Activated CD8-positive, alpha-beta memory T cell treated with anti-CD3 and anti-CD28 coated beads for 36 hours (primary cell): Measurements from ENCODE around the gene C6orf120. TPM values are rescaled to one million over a fixed set of nuclear protein-coding genes. Genes with fewer than 3 reads are reported as not detected.

ENCODE experiments used
- CTCF ChIA-PET: fragments of 350-600 bp; sonication (Branson Sonifier 250); formaldehyde crosslinking; loops from one replicate; lab custom pipeline; 2021; ENCODE audit warnings: antibody characterized with exemption; lab: Charles Lee
- POLR2A ChIA-PET: fragments of 350-600 bp; sonication (Branson Sonifier 250); formaldehyde crosslinking; loops from one replicate; lab custom pipeline; 2021; ENCODE audit warnings: antibody characterized with exemption; lab: Charles Lee
- total RNA-seq, 2 experiments: library from RNA; stranded (reverse); gene quantifications; one replicate each; pipeline ENCODE4 v1.2.3, GENCODE V29; 2021

The C6orf120 gene
- total RNA-seq, 2 experiments from 2014 or later = 23.1 TPM

GRCh38 chr6:169720207-169720855 lies 18.4 kb downstream of the C6orf120 start:
- ChIA-PET CTCF (interaction anchor here (1.6 kb wide), 1 partner anchor 19 kb away, joined by 3 read pairs; the partner anchor contains the start of genes C6orf120 and WDR27), POLR2A (interaction anchor here (1.5 to 5.8 kb wide), 2 partner anchors 17 kb away, joined by 3 to 68 read pairs; partner anchors contain the start of genes C6orf120 and WDR27)

DNA sequence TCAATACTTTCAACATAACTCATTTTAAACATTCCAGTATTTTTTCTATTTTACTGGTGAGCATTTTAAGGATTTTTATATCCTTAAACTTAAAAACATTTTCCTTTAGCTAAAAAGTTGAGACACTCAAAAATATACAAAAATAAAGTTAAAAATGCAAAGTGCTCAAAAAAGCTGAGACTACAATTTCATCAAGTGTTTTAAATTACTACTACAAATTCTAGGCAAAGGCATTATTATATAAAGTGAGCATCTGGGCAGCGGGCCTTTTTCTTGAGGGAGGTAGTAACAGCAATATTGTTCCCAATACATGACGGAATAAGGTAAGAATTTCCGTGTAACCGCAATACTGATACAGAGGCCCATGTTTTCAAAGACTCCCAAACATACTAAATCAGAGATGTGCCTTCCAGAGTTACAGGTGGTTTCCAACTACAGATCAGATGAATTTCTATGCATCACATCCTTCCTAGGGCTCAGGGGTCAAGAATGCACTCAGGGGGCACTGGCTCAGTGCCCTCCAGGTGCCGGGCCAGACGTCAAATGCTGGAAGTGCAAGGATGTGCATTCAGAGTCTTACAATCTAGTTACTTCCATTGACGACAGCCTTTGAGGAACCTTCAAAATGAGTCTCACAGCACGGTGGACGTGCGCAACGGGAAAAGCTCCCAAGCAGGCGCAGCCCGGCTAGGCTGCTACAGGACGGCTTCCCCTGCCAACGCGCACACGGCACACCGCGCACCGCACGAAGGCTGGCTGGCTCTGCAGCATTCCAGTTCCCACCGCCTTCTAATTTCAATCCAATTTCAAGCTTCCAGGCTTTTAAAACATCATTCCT lies 20.7 kb downstream of the C6orf120 start:
- ChIA-PET CTCF (interaction anchor here (2.8 kb wide), 1 partner anchor 21 kb away, joined by 9 read pairs; the partner anchor contains the start of genes C6orf120 and WDR27), POLR2A (interaction anchor here (0.6 to 5.8 kb wide), 5 partner anchors 13 to 412 kb away, joined by 3 to 68 read pairs (median 8); partner anchors contain the start of genes C6orf120, DYNLT2, ERMARD and WDR27)

DNA sequence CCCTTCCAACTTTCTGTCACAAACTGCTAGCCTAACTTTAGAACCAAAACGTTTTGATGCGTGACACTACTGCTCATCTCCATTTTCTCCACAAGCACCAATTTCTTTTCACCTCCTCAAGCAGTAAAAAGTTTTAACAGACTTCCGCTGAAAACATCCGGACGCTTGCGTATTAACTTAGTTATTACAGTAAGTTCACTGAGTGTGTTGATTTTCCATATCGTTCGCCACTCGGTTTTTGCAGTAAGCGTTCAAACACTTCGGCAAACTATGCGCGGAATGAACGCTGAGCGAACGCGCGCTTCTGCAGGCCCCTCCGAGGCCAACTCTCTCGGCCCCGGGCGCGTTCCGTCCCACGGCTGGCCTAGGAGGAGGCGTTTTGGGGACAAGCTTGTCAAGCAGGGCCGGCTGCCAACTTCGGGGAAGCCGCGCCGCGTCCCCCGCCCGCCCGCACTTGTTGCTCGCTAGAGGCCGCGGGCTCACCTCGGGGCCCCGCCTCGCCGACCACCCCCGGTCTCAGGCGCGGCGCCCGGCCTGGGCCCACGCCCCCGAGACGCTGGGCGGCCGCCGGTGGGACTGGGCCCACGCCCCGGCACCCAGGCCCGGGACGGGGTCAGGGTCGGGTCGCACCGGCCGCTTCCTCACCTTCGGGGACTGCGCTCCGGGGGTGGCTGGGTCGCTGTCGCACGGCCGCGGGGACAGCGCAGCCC lies 21.4 kb downstream of the C6orf120 start:
- ChIA-PET POLR2A (interaction anchor here (1.2 to 5.8 kb wide), 4 partner anchors 14 to 134 kb away, joined by 3 to 68 read pairs (median 22); partner anchors contain the start of genes C6orf120, DYNLT2, ERMARD and WDR27), CTCF (interaction anchor here (1.4 to 2.8 kb wide), 2 partner anchors 22 to 27 kb away, joined by 3 to 9 read pairs; partner anchors contain the start of genes C6orf120 and WDR27)

DNA sequence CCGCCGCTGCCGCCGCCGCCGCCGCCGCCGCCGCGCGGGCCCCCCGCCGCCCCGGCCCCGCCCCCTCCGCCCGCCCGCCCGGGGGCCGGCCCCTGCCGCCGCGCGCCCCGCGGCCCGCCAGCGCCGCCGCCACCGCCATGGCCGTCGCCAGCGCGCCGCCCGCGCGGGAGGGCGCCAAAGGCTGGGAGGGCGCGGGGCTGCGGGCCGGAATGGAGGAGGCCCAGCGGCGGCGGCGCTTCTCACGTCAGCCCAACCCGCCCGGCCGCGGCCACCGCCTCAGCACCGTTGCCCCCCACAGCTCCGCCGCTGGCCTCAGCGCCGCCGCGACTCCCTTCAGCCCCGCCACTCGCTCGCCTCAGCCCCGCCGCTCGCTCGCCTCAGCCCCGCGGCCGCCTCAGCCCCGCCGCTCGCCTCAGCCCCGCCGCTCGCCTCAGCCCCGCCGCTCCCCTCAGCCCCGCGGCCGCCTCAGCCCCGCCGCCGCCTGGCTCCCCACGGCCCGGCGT lies 22.1 kb downstream of the C6orf120 start:
- POLR2A ChIA-PET = interaction anchor here (0.6 to 5.8 kb wide), 6 partner anchors 15 to 860 kb away, joined by 3 to 68 read pairs (median 6); partner anchors contain the start of genes C6orf120, DYNLT2, ERMARD and PDCD2
- CTCF ChIA-PET = interaction anchor here (1.4 to 2.8 kb wide), 2 partner anchors 22 to 26 kb away, joined by 3 to 9 read pairs; partner anchors contain the start of genes C6orf120 and WDR27

GRCh38 chr6:169724494-169725124 lies 22.7 kb downstream of the C6orf120 start, which contains the start of gene PHF10:
Gene PHF10 (minus strand): TSS chr6:169724500. CDS start chr6:169723931, 569 bp downstream.
- ChIA-PET POLR2A (interaction anchor here (0.5 to 5.8 kb wide), 6 partner anchors 22 to 859 kb away, joined by 3 to 68 read pairs (median 4); partner anchors contain the start of genes C6orf120, DYNLT2, ERMARD and PDCD2), CTCF (interaction anchor here (1.1 to 2.8 kb wide), 3 partner anchors 23 to 26 kb away, joined by 3 to 9 read pairs (median 4); partner anchors contain the start of genes C6orf120 and WDR27)

GRCh38 chr6:169725125-169726048 lies 23.5 kb downstream of the C6orf120 start:
- ChIA-PET CTCF (interaction anchor here (0.7 to 1.4 kb wide), 3 partner anchors 24 to 94 kb away, joined by 3 to 4 read pairs (median 3); partner anchors contain the start of genes C6orf120 and WDR27), POLR2A (interaction anchor here (0.5 to 5.8 kb wide), 5 partner anchors 22 to 859 kb away, joined by 3 to 68 read pairs (median 4); partner anchors contain the start of genes C6orf120, DYNLT2, ERMARD and PDCD2)

DNA sequence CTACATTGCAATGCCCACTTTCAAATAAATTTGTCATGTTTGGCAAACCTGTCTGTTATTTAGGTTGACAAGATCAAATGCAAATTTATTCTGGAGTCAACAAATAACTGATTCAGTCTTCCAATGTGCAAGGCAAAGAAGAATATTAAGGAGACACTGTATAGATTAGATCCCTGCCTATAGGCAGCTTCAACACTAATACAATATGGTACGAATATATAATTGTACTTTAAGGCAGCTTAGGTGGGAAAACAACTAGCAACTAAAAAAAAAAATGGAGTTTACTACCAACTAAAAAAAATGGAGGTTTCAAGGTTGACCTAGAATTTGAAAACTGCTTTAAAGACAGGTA lies 24.1 kb downstream of the C6orf120 start:
- POLR2A ChIA-PET = interaction anchor here (0.6 to 5.8 kb wide), 3 partner anchors 23 to 120 kb away, joined by 4 to 68 read pairs (median 35); partner anchors contain the start of genes C6orf120, DYNLT2, ERMARD and WDR27
- CTCF ChIA-PET = interaction anchor here (0.7 kb wide), 1 partner anchor 94 kb away, joined by 3 read pairs; no protein-coding TSS in a partner anchor

DNA sequence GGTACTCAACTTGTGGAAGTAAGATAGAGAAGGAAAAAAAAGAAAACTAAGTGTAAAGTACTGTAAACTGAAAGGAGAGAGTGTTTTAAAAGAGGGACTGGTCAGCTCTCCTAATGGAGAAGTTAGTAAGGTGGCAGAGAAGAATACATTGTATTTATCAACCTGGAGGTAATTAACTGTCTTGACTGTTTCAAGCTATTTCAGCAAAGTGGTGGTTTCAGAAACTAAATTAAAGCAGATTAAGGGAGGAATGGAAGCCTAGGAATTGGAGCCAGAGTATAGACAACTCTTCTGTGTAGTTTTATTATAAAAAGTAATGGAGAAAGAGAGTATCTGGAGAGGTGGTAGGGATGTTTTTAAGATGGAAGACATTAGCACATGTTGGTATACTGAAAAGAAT lies 25.0 kb downstream of the C6orf120 start:
- POLR2A ChIA-PET = no interaction called here
- CTCF ChIA-PET = no interaction called here

DNA sequence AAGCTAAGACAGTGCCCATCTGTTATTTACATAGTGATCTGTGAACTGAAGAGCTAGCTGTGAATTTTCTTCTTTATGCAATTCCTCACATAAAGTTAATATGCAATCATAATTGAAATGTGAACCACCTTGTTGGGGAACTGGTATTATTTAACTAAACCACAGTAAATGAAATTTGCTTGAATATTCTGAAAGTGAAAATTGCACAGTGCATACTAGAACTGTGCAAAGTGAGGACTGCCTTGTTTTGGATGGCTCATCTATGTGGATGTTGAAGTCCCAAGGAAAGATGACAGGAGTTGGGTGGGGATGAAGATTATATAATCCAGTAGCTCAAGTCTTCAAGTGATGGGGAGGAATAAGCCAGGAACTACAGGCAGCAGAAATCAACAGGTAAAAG lies 28.0 kb downstream of the C6orf120 start:
- CTCF ChIA-PET = interaction anchor here (1.3 kb wide), 1 partner anchor 28 kb away, joined by 3 read pairs; the partner anchor contains the start of genes C6orf120 and WDR27
- POLR2A ChIA-PET = no interaction called here

GRCh38 chr6:169738204-169738975 lies 36.5 kb downstream of the C6orf120 start:
- ChIA-PET CTCF (no interaction called here), POLR2A (no interaction called here)

- CTCF ChIA-PET = no interaction called here
- POLR2A ChIA-PET = no interaction called here
Observed at GRCh38 chr6:169738976-169739529, 37.1 kb downstream of the C6orf120 start.

GRCh38 chr6:169741344-169741743 lies 39.4 kb downstream of the C6orf120 start:
- CTCF ChIA-PET = no interaction called here
- POLR2A ChIA-PET = no interaction called here

GRCh38 chr6:169745405-169745804 lies 43.5 kb downstream of the C6orf120 start:
- POLR2A ChIA-PET = interaction anchor here (0.6 kb wide), 1 partner anchor 44 kb away, joined by 3 read pairs; the partner anchor contains the start of genes C6orf120 and WDR27
- CTCF ChIA-PET = no interaction called here

DNA sequence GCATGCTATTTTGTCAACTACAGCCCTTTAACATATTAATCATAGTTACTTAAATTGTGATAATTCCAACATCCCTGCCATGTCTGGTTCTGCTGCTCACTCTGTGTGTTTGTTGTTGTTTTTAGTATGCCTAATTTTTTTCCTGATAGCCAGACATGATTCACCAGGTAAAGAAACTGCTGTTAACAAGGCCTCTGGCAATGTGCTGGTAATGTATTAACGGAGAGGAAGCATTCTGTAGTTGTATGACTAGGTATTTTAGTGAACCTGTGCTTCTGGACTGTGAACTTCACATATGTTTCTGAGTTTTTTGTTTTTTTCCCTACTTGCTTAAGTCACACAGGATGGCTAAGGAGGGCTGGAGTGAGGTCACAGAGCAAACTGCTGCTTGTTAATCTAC lies 44.6 kb downstream of the C6orf120 start:
- POLR2A ChIA-PET = interaction anchor here (0.6 kb wide), 1 partner anchor 806 kb away, joined by 3 read pairs; no protein-coding TSS in a partner anchor

More for the DNA sequence above, 44.6 kb downstream of the C6orf120 start:
- CTCF ChIA-PET = no interaction called here
